ENCODE data around the gene SPTLC3. TPM values are rescaled to one million over a fixed set of nuclear protein-coding genes. Genes with fewer than 3 reads are reported as not detected.

The SPTLC3 gene
- total and polyA plus RNA-seq, 2 of the 13 experiments (the other 11 are each of a cell fraction or from before 2014, with no cell fraction given), result 20.5 to 95.6 TPM

DNA sequence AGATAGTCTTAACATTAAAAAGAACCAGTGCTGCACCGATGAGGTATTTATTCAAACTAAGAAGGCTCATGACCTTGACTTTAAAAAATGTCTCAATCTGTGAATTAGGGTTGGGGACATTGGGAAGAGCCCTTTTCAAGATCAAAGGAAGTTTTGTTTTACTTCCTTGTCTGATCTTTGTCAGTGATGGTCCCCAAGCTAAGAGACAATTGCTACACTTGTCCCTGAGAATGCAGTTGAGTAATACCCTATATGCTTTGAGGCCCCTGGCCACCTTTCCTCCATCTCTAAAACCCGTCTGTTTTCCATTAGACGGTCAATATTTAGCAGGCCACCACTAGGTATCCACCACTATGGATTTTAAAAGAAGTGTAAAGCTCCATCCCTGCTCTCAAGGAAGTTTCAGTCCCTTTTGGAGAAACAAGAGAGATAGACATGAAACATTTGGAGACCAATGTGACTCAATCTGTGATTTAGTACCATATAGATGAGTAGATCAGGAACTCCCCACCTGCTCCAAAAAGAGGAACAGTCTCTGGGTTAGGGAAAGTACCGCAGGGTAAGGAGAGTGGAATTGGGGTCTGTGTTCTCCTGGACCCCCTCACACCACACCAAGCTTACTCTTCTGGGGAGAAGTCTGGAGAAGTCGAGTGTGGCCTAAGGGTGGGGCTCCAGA is 113.2 kb downstream of the SPTLC3 start (continued):
- TF ChIP-seq, protein P1, sequence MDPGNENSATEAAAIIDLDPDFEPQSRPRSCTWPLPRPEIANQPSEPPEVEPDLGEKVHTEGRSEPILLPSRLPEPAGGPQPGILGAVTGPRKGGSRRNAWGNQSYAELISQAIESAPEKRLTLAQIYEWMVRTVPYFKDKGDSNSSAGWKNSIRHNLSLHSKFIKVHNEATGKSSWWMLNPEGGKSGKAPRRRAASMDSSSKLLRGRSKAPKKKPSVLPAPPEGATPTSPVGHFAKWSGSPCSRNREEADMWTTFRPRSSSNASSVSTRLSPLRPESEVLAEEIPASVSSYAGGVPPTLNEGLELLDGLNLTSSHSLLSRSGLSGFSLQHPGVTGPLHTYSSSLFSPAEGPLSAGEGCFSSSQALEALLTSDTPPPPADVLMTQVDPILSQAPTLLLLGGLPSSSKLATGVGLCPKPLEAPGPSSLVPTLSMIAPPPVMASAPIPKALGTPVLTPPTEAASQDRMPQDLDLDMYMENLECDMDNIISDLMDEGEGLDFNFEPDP (CRISPR knock-in tag; conservative IDR thresholded peaks at IDR 0.05), result no peak
- TF ChIP-seq ZNF256 (CRISPR knock-in tag; conservative IDR thresholded peaks at IDR 0.05), result no peak
- TF ChIP-seq ZNF577 (CRISPR knock-in tag; IDR thresholded peaks at IDR 0.05; ENCODE audit: borderline replicate concordance, low read depth), result no peak
- no peak for TF ChIP-seq ATAD3A (CRISPR knock-in tag; IDR thresholded peaks at IDR 0.05)
- TF ChIP-seq POGZ (CRISPR knock-in tag; IDR thresholded peaks at IDR 0.05), result peak; percentile 83; the same call in 1 of the 2 replicates
- TF ChIP-seq HNRNPK (IDR thresholded peaks at IDR 0.05; ENCODE audit: low read depth, low read length, poor library complexity, severe bottlenecking), result no peak
- TF ChIP-seq, protein P2, sequence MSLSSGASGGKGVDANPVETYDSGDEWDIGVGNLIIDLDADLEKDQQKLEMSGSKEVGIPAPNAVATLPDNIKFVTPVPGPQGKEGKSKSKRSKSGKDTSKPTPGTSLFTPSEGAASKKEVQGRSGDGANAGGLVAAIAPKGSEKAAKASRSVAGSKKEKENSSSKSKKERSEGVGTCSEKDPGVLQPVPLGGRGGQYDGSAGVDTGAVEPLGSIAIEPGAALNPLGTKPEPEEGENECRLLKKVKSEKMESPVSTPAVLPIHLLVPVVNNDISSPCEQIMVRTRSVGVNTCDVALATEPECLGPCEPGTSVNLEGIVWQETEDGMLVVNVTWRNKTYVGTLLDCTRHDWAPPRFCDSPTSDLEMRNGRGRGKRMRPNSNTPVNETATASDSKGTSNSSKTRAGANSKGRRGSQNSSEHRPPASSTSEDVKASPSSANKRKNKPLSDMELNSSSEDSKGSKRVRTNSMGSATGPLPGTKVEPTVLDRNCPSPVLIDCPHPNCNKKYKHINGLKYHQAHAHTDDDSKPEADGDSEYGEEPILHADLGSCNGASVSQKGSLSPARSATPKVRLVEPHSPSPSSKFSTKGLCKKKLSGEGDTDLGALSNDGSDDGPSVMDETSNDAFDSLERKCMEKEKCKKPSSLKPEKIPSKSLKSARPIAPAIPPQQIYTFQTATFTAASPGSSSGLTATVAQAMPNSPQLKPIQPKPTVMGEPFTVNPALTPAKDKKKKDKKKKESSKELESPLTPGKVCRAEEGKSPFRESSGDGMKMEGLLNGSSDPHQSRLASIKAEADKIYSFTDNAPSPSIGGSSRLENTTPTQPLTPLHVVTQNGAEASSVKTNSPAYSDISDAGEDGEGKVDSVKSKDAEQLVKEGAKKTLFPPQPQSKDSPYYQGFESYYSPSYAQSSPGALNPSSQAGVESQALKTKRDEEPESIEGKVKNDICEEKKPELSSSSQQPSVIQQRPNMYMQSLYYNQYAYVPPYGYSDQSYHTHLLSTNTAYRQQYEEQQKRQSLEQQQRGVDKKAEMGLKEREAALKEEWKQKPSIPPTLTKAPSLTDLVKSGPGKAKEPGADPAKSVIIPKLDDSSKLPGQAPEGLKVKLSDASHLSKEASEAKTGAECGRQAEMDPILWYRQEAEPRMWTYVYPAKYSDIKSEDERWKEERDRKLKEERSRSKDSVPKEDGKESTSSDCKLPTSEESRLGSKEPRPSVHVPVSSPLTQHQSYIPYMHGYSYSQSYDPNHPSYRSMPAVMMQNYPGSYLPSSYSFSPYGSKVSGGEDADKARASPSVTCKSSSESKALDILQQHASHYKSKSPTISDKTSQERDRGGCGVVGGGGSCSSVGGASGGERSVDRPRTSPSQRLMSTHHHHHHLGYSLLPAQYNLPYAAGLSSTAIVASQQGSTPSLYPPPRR (CRISPR knock-in tag; IDR thresholded peaks at IDR 0.05; ENCODE audit: borderline replicate concordance), result peak; percentile 72; the same call in 1 of the 2 replicates
- no peak for TF ChIP-seq YEATS4 (CRISPR knock-in tag; IDR thresholded peaks at IDR 0.05; ENCODE audit: borderline replicate concordance)
- TF ChIP-seq, protein P3, sequence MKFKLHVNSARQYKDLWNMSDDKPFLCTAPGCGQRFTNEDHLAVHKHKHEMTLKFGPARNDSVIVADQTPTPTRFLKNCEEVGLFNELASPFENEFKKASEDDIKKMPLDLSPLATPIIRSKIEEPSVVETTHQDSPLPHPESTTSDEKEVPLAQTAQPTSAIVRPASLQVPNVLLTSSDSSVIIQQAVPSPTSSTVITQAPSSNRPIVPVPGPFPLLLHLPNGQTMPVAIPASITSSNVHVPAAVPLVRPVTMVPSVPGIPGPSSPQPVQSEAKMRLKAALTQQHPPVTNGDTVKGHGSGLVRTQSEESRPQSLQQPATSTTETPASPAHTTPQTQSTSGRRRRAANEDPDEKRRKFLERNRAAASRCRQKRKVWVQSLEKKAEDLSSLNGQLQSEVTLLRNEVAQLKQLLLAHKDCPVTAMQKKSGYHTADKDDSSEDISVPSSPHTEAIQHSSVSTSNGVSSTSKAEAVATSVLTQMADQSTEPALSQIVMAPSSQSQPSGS (CRISPR knock-in tag; IDR thresholded peaks at IDR 0.05), result peak; percentile 69; the same call in 1 of the 2 replicates
- TF ChIP-seq, protein P4, sequence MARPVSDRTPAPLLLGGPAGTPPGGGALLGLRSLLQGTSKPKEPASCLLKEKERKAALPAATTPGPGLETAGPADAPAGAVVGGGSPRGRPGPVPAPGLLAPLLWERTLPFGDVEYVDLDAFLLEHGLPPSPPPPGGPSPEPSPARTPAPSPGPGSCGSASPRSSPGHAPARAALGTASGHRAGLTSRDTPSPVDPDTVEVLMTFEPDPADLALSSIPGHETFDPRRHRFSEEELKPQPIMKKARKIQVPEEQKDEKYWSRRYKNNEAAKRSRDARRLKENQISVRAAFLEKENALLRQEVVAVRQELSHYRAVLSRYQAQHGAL (CRISPR knock-in tag; IDR thresholded peaks at IDR 0.05; ENCODE audit: not compliant biosample characterization), result no peak
- TF ChIP-seq KDM6A (CRISPR knock-in tag; IDR thresholded peaks at IDR 0.05; ENCODE audit: low read depth), result peak; percentile 59; the same call in 1 of the 2 replicates
- no peak for TF ChIP-seq ZSCAN21 (CRISPR knock-in tag; IDR thresholded peaks at IDR 0.05; ENCODE audit: borderline replicate concordance)
- no peak for TF ChIP-seq NFE2L1 (CRISPR knock-in tag; IDR thresholded peaks at IDR 0.05; ENCODE audit: borderline replicate concordance)
- no peak for TF ChIP-seq ZNF446 (CRISPR knock-in tag; IDR thresholded peaks at IDR 0.05)
- TF ChIP-seq RXRA (CRISPR knock-in tag; IDR thresholded peaks at IDR 0.05), result peak; percentile 61; the same call in 1 of the 2 replicates
- no peak for TF ChIP-seq RELA (CRISPR knock-in tag; IDR thresholded peaks at IDR 0.05)
- TF ChIP-seq, protein P5, sequence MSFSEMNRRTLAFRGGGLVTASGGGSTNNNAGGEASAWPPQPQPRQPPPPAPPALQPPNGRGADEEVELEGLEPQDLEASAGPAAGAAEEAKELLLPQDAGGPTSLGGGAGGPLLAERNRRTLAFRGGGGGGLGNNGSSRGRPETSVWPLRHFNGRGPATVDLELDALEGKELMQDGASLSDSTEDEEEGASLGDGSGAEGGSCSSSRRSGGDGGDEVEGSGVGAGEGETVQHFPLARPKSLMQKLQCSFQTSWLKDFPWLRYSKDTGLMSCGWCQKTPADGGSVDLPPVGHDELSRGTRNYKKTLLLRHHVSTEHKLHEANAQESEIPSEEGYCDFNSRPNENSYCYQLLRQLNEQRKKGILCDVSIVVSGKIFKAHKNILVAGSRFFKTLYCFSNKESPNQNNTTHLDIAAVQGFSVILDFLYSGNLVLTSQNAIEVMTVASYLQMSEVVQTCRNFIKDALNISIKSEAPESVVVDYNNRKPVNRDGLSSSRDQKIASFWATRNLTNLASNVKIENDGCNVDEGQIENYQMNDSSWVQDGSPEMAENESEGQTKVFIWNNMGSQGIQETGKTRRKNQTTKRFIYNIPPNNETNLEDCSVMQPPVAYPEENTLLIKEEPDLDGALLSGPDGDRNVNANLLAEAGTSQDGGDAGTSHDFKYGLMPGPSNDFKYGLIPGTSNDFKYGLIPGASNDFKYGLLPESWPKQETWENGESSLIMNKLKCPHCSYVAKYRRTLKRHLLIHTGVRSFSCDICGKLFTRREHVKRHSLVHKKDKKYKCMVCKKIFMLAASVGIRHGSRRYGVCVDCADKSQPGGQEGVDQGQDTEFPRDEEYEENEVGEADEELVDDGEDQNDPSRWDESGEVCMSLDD (CRISPR knock-in tag; IDR thresholded peaks at IDR 0.05; ENCODE audit: borderline replicate concordance), result peak; percentile 73; the same call in 1 of the 2 replicates
